GM21367 (cell line): ENCODE results near the gene MRM3.
"Not testable (repeated sequence)": the region's sequence is repeated elsewhere in the genome, so short reads cannot be mapped to it uniquely, and the experiment has no call there.

Source experiments
- ATAC-seq: cut with Tn5 transposase; IDR thresholded peaks from one replicate; pipeline ENCODE4 v1.9.1; 2021; ENCODE audit not compliant: unreplicated experiment

Gene MRM3

GRCh38 chr17:753418-753817, 28.7 kb upstream of the MRM3 start:
- no peak for ATAC-seq

- ATAC-seq = not testable (repeated sequence)
These were observed 26.7 kb upstream of the MRM3 start for GRCh38 chr17:755319-755961.

GRCh38 chr17:756010-756567, 26.1 kb upstream of the MRM3 start:
- not testable (repeated sequence) for ATAC-seq

GRCh38 chr17:759964-760363, 22.2 kb upstream of the MRM3 start:
- no peak for ATAC-seq

- no peak for ATAC-seq
These were observed 21.8 kb upstream of the MRM3 start for GRCh38 chr17:760371-760770.

- ATAC-seq = no peak
These were observed 15.1 kb upstream of the MRM3 start for GRCh38 chr17:767076-767475.

GRCh38 chr17:773016-773415, 9.1 kb upstream of the MRM3 start:
- no peak for ATAC-seq

GRCh38 chr17:773467-774312, 8.5 kb upstream of the MRM3 start:
- no peak for ATAC-seq

- no peak for ATAC-seq
These were observed 7.9 kb upstream of the MRM3 start for GRCh38 chr17:774313-774584.

GRCh38 chr17:778096-778495, 4.1 kb upstream of the MRM3 start:
- ATAC-seq = no peak

- ATAC-seq = no peak
These were observed 2.0 kb downstream of the MRM3 start for GRCh38 chr17:784143-784542.

- not testable (repeated sequence) for ATAC-seq
These were observed 3.7 kb downstream of the MRM3 start for GRCh38 chr17:785901-786300.

- no peak for ATAC-seq
These were observed 5.6 kb downstream of the MRM3 start for GRCh38 chr17:787641-788221.

GRCh38 chr17:788551-788950, 6.4 kb downstream of the MRM3 start:
- no peak for ATAC-seq

GRCh38 chr17:789160-789840, 7.1 kb downstream of the MRM3 start:
- ATAC-seq = no peak

GRCh38 chr17:789931-790873, 8.0 kb downstream of the MRM3 start:
- ATAC-seq = not testable (repeated sequence)

GRCh38 chr17:790874-791247, 8.7 kb downstream of the MRM3 start:
- not testable (repeated sequence) for ATAC-seq

GRCh38 chr17:791829-792228, 9.7 kb downstream of the MRM3 start:
- ATAC-seq = no peak

- no peak for ATAC-seq
These were observed 10.1 kb downstream of the MRM3 start for GRCh38 chr17:792277-792676.

- no peak for ATAC-seq
These were observed 12.7 kb downstream of the MRM3 start for GRCh38 chr17:794876-795275.
